Endothelial cell (in vitro differentiated cells): ENCODE results near the gene SPATA20. TPM values are rescaled to one million over a fixed set of nuclear protein-coding genes. Genes with fewer than 3 reads are reported as not detected.
A peak's percentile ranks its signal among the peaks of the same experiment; 100 is the strongest.

Experiments used
- DNase-seq: peaks from one replicate; pipeline ENCODE4 v3.0.0; 2021; ENCODE audit warnings: low spot score
- H3K27ac Mint-ChIP-seq: one replicate; pipeline ENCODE4 v1.8.0; 2021; ENCODE audit warnings: mixed read lengths, inconsistent platforms; ENCODE audit not compliant: unreplicated experiment
- H3K27me3 Mint-ChIP-seq: one replicate; pipeline ENCODE4 v1.8.0; 2021; ENCODE audit warnings: mild to moderate bottlenecking, moderate library complexity, mixed read lengths, inconsistent platforms; ENCODE audit not compliant: unreplicated experiment
- H3K36me3 Mint-ChIP-seq: one replicate; pipeline ENCODE4 v1.8.0; 2021; ENCODE audit warnings: mild to moderate bottlenecking, low read depth, mixed read lengths, inconsistent platforms; ENCODE audit not compliant: unreplicated experiment
- H3K4me1 Mint-ChIP-seq: one replicate; pipeline ENCODE4 v1.8.0; 2021; ENCODE audit warnings: mild to moderate bottlenecking, mixed read lengths, inconsistent platforms; ENCODE audit not compliant: unreplicated experiment
- H3K4me3 Mint-ChIP-seq: one replicate; pipeline ENCODE4 v1.8.0; 2021; ENCODE audit warnings: mild to moderate bottlenecking, mixed read lengths, inconsistent platforms; ENCODE audit not compliant: unreplicated experiment
- H3K9me3 Mint-ChIP-seq: one replicate; pipeline ENCODE4 v1.8.0; 2021; ENCODE audit warnings: mixed read lengths, inconsistent platforms; ENCODE audit not compliant: unreplicated experiment
- CTCF ChIP-seq: fragments of 200-600 bp; sonication (generic); IDR thresholded peaks from one replicate; pipeline ENCODE4 v1.5.0; 2021; ENCODE audit warnings: antibody characterized with exemption; ENCODE audit not compliant: unreplicated experiment
- total RNA-seq: library from RNA; stranded (reverse); fragmentation: NEBNext Ultra II Directional; extraction: Animal tissue kit (Norgen Biotek cat#: 25700); gene quantifications from one replicate; pipeline ENCODE4 v1.2.1, GENCODE V29; 2021; ENCODE audit not compliant: unreplicated experiment

SPATA20 gene
- total RNA-seq, 1 donor from 2014 or later = 72.5 TPM

DNA sequence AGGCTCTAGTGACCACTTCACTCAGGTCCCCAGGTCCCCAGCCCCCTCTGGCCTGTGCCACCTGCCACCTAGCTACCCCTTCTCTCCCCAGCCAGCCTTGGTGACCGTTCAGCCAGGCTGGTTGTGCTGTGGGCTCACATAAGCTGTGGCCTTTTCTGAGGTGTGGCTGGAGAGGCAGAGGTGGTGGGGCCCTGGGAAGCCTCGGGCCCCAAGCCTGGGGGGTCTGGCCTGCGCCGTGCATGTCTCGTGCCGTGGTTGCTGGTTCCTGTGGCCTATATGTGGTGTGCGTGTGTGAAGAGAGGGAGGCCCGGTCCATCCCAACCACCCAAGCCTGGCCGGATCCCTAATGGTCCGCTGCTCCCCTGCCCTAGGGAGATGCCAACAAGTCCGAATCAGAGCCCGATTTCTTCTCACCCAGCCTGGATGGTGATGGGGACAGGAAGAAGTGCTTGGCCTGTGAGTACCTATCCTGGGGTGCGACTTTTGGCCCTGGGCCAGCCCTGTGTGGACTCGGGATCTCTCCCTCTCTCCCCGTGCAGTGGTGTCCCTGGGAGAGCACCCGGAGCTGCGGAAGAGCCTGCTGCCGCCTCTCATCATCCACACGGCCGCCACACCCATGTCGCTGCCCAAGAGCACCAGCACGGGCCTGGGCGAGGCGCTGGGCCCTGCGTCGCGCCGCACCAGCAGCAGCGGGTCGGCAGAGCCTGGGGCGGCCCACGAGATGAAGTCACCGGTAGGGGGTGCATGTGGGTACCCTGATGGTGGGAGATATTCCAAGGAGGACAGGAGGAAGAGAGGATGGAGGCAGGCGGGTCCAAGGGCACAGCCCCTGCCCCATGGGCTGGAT is 49.4 kb downstream of the SPATA20 start:
- H3K36me3 Mint-ChIP-seq = no peaks in the 10 kb centered on the region
- H3K4me1 Mint-ChIP-seq = no peaks in the 10 kb centered on the region
- H3K27ac Mint-ChIP-seq = no peak overlapping the region
- no peak overlapping the region for H3K4me3 Mint-ChIP-seq
- peaks cover 8% of the 10 kb centered on the region for H3K27me3 Mint-ChIP-seq
- H3K9me3 Mint-ChIP-seq = no peaks in the 10 kb centered on the region
- TF ChIP-seq CTCF = peak; percentile 54
- DNase-seq = peak; percentile 65

DNA sequence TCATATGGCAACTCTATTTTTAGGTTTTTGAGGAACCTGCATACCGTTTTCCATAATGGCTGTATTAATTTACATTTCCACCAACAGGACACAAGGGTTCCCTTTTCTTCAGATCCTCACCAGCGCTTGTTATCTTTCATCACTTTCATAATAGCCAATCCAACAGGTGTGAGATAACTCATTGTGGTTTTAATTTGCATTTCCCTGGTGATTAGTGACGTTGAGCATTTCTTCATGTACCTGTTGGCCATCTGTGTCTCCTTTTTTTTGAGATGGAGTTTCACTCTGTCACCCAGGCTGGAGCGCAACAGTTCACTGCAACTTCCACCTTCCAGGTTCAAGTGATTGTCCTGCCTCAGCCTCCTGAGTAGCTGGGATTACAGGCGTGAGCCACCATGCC is 51.5 kb downstream of the SPATA20 start:
- DNase-seq = no peak

GRCh38 chr17:50599606-50600005 is 52.6 kb downstream of the SPATA20 start:
- no peak overlapping the region for H3K4me3 Mint-ChIP-seq
- no peak overlapping the region for H3K27ac Mint-ChIP-seq
- H3K27me3 Mint-ChIP-seq = peaks cover 12% of the 10 kb centered on the region
- TF ChIP-seq CTCF = no peak
- no peaks in the 10 kb centered on the region for H3K36me3 Mint-ChIP-seq
- no peaks in the 10 kb centered on the region for H3K9me3 Mint-ChIP-seq
- H3K4me1 Mint-ChIP-seq = no peaks in the 10 kb centered on the region
- DNase-seq = no peak

More for the DNA sequence above, 51.5 kb downstream of the SPATA20 start:
- Mint-ChIP-seq H3K27ac (no peak overlapping the region), H3K27me3 (peaks cover 12% of the 10 kb centered on the region), H3K36me3 (no peaks in the 10 kb centered on the region), H3K9me3 (no peaks in the 10 kb centered on the region), H3K4me3 (no peak overlapping the region), H3K4me1 (no peaks in the 10 kb centered on the region)
- TF ChIP-seq CTCF = no peak

GRCh38 chr17:50601823-50602375 is 54.9 kb downstream of the SPATA20 start:
- TF ChIP-seq CTCF = no peak
- Mint-ChIP-seq H3K4me1 (no peaks in the 10 kb centered on the region), H3K4me3 (no peak overlapping the region), H3K36me3 (peaks cover 2% of the 10 kb centered on the region), H3K27ac (no peak overlapping the region), H3K27me3 (peaks cover 12% of the 10 kb centered on the region), H3K9me3 (no peaks in the 10 kb centered on the region)
- no peak for DNase-seq

GRCh38 chr17:50602836-50603235 is 55.9 kb downstream of the SPATA20 start:
- peaks cover 11% of the 10 kb centered on the region for H3K27me3 Mint-ChIP-seq

More at GRCh38 chr17:50602836-50603235, 55.9 kb downstream of the SPATA20 start:
- Mint-ChIP-seq H3K36me3 (peaks cover 4% of the 10 kb centered on the region), H3K27ac (no peak overlapping the region), H3K4me1 (no peaks in the 10 kb centered on the region), H3K4me3 (no peak overlapping the region), H3K9me3 (no peaks in the 10 kb centered on the region)
- TF ChIP-seq CTCF = no peak
- no peak for DNase-seq
